H1 (cell line): ENCODE results near the gene OVCA2. TPM values are rescaled to one million over a fixed set of nuclear protein-coding genes. Genes with fewer than 3 reads are reported as not detected.
A peak's percentile ranks its signal among the peaks of the same experiment; 100 is the strongest.

Experiments used
- CTCF ChIA-PET: fragments of 300-600 bp; sonication (Branson Sonifier 250); formaldehyde crosslinking; loops from one replicate; lab custom pipeline; 2021; ENCODE audit not compliant: partially characterized antibody; lab: Charles Lee
- POLR2A ChIA-PET: fragments of 300-600 bp; sonication (Branson Sonifier 250); formaldehyde crosslinking; loops from one replicate; lab custom pipeline; 2021; ENCODE audit warnings: inconsistent platforms; ENCODE audit not compliant: partially characterized antibody; lab: Charles Lee
- DNase-seq, 2 experiments: peaks; one replicate each; pipeline versions ENCODE4 v3.0.0 to v3.0.0-alpha.2; 2010 to 2022; ENCODE audit warnings: low spot score in 2 of 2, low read depth in 1 of 2, mixed read lengths in 1 of 2
- FAIRE-seq: peaks from 2 replicates; lab custom pipeline; 2011; peaks lifted over from hg19 to GRCh38; lab: Jason Lieb, UNC
- H2AFZ ChIP-seq: 2 replicates; pipeline ENCODE4 v1.8.1; 2012; ENCODE audit warnings: low read length, inconsistent platforms
- H2AK5ac ChIP-seq: 2 replicates; pipeline ENCODE4 v1.6.1; 2013; ENCODE audit warnings: low read depth, low read length
- H2BK120ac ChIP-seq: replicated peaks from 2 replicates; pipeline ENCODE3; 2013; ENCODE audit warnings: low read depth, low read length, inconsistent platforms
- H2BK12ac ChIP-seq: 2 replicates; pipeline ENCODE4 v1.6.1; 2013; ENCODE audit warnings: low read depth, low read length
- H2BK15ac ChIP-seq: 2 replicates; pipeline ENCODE4 v1.6.1; 2013; ENCODE audit warnings: low read length
- H2BK20ac ChIP-seq: 2 replicates; pipeline ENCODE4 v1.6.1; 2013; ENCODE audit warnings: low read length
- H2BK5ac ChIP-seq: 2 replicates; pipeline ENCODE4 v1.6.1; 2013; ENCODE audit warnings: low read depth, low read length
- H3K14ac ChIP-seq: 2 replicates; pipeline ENCODE4 v1.6.1; 2013; ENCODE audit warnings: inconsistent platforms; ENCODE audit not compliant: insufficient read length
- H3K18ac ChIP-seq: 2 replicates; pipeline ENCODE4 v1.6.1; 2013; ENCODE audit warnings: low read length; ENCODE audit errors: extremely low read depth
- H3K23ac ChIP-seq: 2 replicates; pipeline ENCODE4 v1.6.1; 2013; ENCODE audit warnings: inconsistent platforms; ENCODE audit not compliant: insufficient read length
- H3K23me2 ChIP-seq: 2 replicates; pipeline ENCODE4 v1.6.1; 2013; ENCODE audit warnings: low read depth, low read length
- H3K27ac ChIP-seq: 2 replicates; pipeline ENCODE4 v1.6.1; 2011; ENCODE audit warnings: low read depth, low read length, inconsistent platforms
- H3K27me3 ChIP-seq, 4 experiments: replicated peaks in 1 of 4; 1 replicate in 1 of 4; 2 replicates in 3 of 4; pipeline versions ENCODE4 v1.6.1 to v1.8.1; 2011 to 2013; ENCODE audit warnings: low read length in 3 of 4, mild to moderate bottlenecking in 3 of 4, inconsistent platforms in 2 of 4, mixed read lengths in 2 of 4, moderate library complexity in 1 of 4; ENCODE audit not compliant: control insufficient read depth in 3 of 4, insufficient read depth in 3 of 4; ENCODE audit errors: extremely low read depth in 1 of 4
- H3K36me3 ChIP-seq, 4 experiments: 2 replicates each; pipeline versions ENCODE4 v1.6.1 to v1.8.1; 2011 to 2013; ENCODE audit warnings: mild to moderate bottlenecking in 4 of 4, low read length in 3 of 4, moderate library complexity in 2 of 4, control low read depth in 1 of 4, inconsistent platforms in 1 of 4; ENCODE audit not compliant: insufficient read depth in 4 of 4, control insufficient read depth in 2 of 4
- H3K4ac ChIP-seq: replicated peaks from 2 replicates; pipeline ENCODE3; 2013; ENCODE audit warnings: low read length, low read depth, mixed read lengths, inconsistent platforms; ENCODE audit not compliant: insufficient read length
- H3K4me1 ChIP-seq, 4 experiments: replicated peaks in 1 of 4; 1 replicate in 1 of 4; 2 replicates in 3 of 4; pipeline versions ENCODE4 v1.6.1 to v1.8.1; 2011 to 2013; ENCODE audit warnings: low read length in 3 of 4, inconsistent platforms in 2 of 4, mixed read lengths in 1 of 4; ENCODE audit not compliant: insufficient read depth in 4 of 4, control insufficient read depth in 3 of 4
- H3K4me2 ChIP-seq, 2 experiments: 2 replicates each; pipeline versions ENCODE4 v1.6.1 to v1.8.1; 2011 to 2013; ENCODE audit warnings: low read depth in 2 of 2, low read length in 2 of 2, control low read depth in 1 of 2, inconsistent platforms in 1 of 2, mild to moderate bottlenecking in 1 of 2; ENCODE audit not compliant: insufficient read depth in 1 of 2
- H3K4me3 ChIP-seq, 4 experiments: fragments of 200-600, 300-600 bp in 1 of 4; sonication (generic), shearing (Covaris generic), sonication (Bioruptor Twin) in 1 of 4; 2 replicates each; pipeline versions ENCODE4 v1.5.1 to v1.8.1; 2011 to 2016; ENCODE audit warnings: low read length in 4 of 4, low read depth in 3 of 4, control low read depth in 2 of 4, inconsistent platforms in 2 of 4, mild to moderate bottlenecking in 2 of 4, mixed read lengths in 1 of 4, moderate library complexity in 1 of 4; ENCODE audit not compliant: insufficient read depth in 2 of 4; ENCODE audit errors: extremely low read depth in 1 of 4
- H3K56ac ChIP-seq: replicated peaks from 2 replicates; pipeline ENCODE3; 2013; ENCODE audit warnings: low read depth, mild to moderate bottlenecking, mixed read lengths, low read length, inconsistent platforms; ENCODE audit not compliant: insufficient read length
- H3K79me1 ChIP-seq: 2 replicates; pipeline ENCODE4 v1.6.1; 2013; ENCODE audit warnings: low read depth, low read length, control low read depth
- H3K79me2 ChIP-seq, 2 experiments: 2 replicates each; pipeline versions ENCODE4 v1.6.1 to v1.8.1; 2012 to 2013; ENCODE audit warnings: low read length in 2 of 2, mild to moderate bottlenecking in 2 of 2, inconsistent platforms in 1 of 2; ENCODE audit not compliant: insufficient read depth in 2 of 2, control insufficient read depth in 1 of 2
- H3K9ac ChIP-seq, 4 experiments: replicated peaks in 1 of 4; 1 replicate in 1 of 4; 2 replicates in 3 of 4; pipeline versions ENCODE4 v1.6.1 to v1.8.1; 2011 to 2013; ENCODE audit warnings: low read depth in 3 of 4, low read length in 3 of 4, control low read depth in 2 of 4, mild to moderate bottlenecking in 2 of 4, moderate library complexity in 2 of 4, inconsistent platforms in 1 of 4; ENCODE audit errors: extremely low read depth in 1 of 4
- H3K9me3 ChIP-seq, 2 experiments: 2 replicates each; pipeline versions ENCODE4 v1.6.1 to v1.8.1; 2012 to 2013; ENCODE audit warnings: mild to moderate bottlenecking in 2 of 2, moderate library complexity in 2 of 2, control low read depth in 1 of 2, inconsistent platforms in 1 of 2, low read depth in 1 of 2, low read length in 1 of 2, mixed read lengths in 1 of 2; ENCODE audit not compliant: insufficient read depth in 2 of 2
- H4K20me1 ChIP-seq, 2 experiments: replicated peaks in 1 of 2; 2 replicates each; pipeline versions ENCODE3 to v1.8.1; 2011 to 2013; ENCODE audit warnings: inconsistent platforms in 2 of 2, low read length in 2 of 2, mild to moderate bottlenecking in 1 of 2; ENCODE audit not compliant: insufficient read depth in 2 of 2, control insufficient read depth in 1 of 2
- H4K5ac ChIP-seq: 2 replicates; pipeline ENCODE4 v1.6.1; 2013; ENCODE audit warnings: low read length, low read depth, mixed read lengths, inconsistent platforms; ENCODE audit not compliant: insufficient read length
- H4K8ac ChIP-seq: 2 replicates; pipeline ENCODE4 v1.8.0; 2013; ENCODE audit warnings: mild to moderate bottlenecking, moderate library complexity, low read length, inconsistent platforms; ENCODE audit not compliant: insufficient read depth; ENCODE audit errors: extremely low read depth
- H4K91ac ChIP-seq: replicated peaks from 2 replicates; pipeline ENCODE3; 2013; ENCODE audit warnings: low read length, mixed read lengths, inconsistent platforms; ENCODE audit not compliant: insufficient read length
- CBX5 ChIP-seq: fragments of 300-800, 300-1000 bp; sonication (generic); IDR thresholded peaks from 2 replicates; pipeline ENCODE4 v1.7.1; 2016; ENCODE audit warnings: antibody characterized with exemption, low read length, low read depth
- CEBPB ChIP-seq: IDR thresholded peaks from 2 replicates; pipeline ENCODE4 v1.6.1; 2012; ENCODE audit warnings: low read depth, low read length
- CTBP2 ChIP-seq: IDR thresholded peaks from 2 replicates; pipeline ENCODE4 v1.7.0; 2011; ENCODE audit warnings: borderline replicate concordance, mild to moderate bottlenecking, moderate library complexity, mixed read lengths, low read length; ENCODE audit not compliant: insufficient read depth, insufficient read length
- HDAC6 ChIP-seq: IDR thresholded peaks from one replicate; pipeline ENCODE4 v1.7.1; 2012; ENCODE audit warnings: low read depth, mild to moderate bottlenecking, inconsistent platforms, low read length, moderate library complexity
- NRF1 ChIP-seq: IDR thresholded peaks from 2 replicates; pipeline ENCODE4 v1.6.1; 2011; ENCODE audit warnings: mild to moderate bottlenecking, low read depth, low read length, improper control_type of control experiment
- POU5F1 ChIP-seq: IDR thresholded peaks from 2 replicates; pipeline ENCODE4 v1.6.1; 2011; ENCODE audit warnings: low read depth, mild to moderate bottlenecking, low read length, moderate library complexity
- RFX5 ChIP-seq: IDR thresholded peaks from 2 replicates; pipeline ENCODE4 v1.6.1; 2011; ENCODE audit warnings: low read depth, low read length, improper control_type of control experiment, borderline replicate concordance
- SIRT6 ChIP-seq: IDR thresholded peaks from one replicate; pipeline ENCODE4 v1.7.1; 2012; ENCODE audit warnings: low read length, inconsistent platforms
- SP2 ChIP-seq: IDR thresholded peaks from 2 replicates; pipeline ENCODE4 v1.6.1; 2012; ENCODE audit warnings: mild to moderate bottlenecking, low read length, inconsistent platforms
- SP4 ChIP-seq: IDR thresholded peaks from 2 replicates; pipeline ENCODE4 v1.6.1; 2012; ENCODE audit warnings: low read length, inconsistent platforms
- SRF ChIP-seq: IDR thresholded peaks from 2 replicates; pipeline ENCODE4 v1.6.1; 2011; ENCODE audit warnings: mild to moderate bottlenecking, low read depth, low read length, moderate library complexity
- YY1 ChIP-seq: IDR thresholded peaks from 2 replicates; pipeline ENCODE4 v1.6.1; 2011; ENCODE audit warnings: low read depth, mild to moderate bottlenecking, low read length
- ZNF274 ChIP-seq: IDR thresholded peaks from 2 replicates; pipeline ENCODE4 v1.7.0; 2012; ENCODE audit warnings: low read length, borderline replicate concordance; ENCODE audit errors: extremely low read depth
- WGBS, 2 experiments: shearing (Covaris generic) in 1 of 2; methylation state at CpG; one replicate each; pipeline versions ENCODE4 v1.1.6 to v1.1.7; 2013 to 2015; ENCODE audit warnings: low lambda C conversion rate in 2 of 2, mixed read lengths in 2 of 2, inconsistent platforms in 1 of 2, low coverage in 1 of 2, missing lambda C conversion rate in 1 of 2; ENCODE audit not compliant: insufficient replicate concordance in 2 of 2, insufficient coverage in 1 of 2, insufficient read length in 1 of 2; ENCODE audit errors: extremely low coverage in 1 of 2, missing lambda C conversion rate in 1 of 2; 5-methylcytosine and 5-hydroxymethylcytosine counted together
- polyA plus RNA-seq, 7 experiments: library from polyadenylated mRNA; depleted of rRNA in 3 of 7; stranded (reverse) in 5 of 7; unstranded in 2 of 7; fragments of >200 nt in 5 of 7; fragments of 200-250 nt in 2 of 7; gene quantifications; 1 replicate in 5 of 7; 2 replicates in 1 of 7; 4 replicates in 1 of 7; pipeline versions ENCODE4 v1.2.1 to v1.2.3, GENCODE V29; 2011 to 2013; ENCODE audit warnings: missing spikeins in 2 of 7, mixed read lengths in 2 of 7
- total RNA-seq: library from RNA; stranded (reverse); fragmentation: NEBNext Ultra II Directional; extraction: Animal tissue kit (Norgen Biotek cat#: 25700); gene quantifications from 2 replicates; pipeline ENCODE4 v1.2.1, GENCODE V29; 2021

The OVCA2 gene
- total and polyA plus RNA-seq, 2 of the 8 experiments (the other 6 are each of a cell fraction or from before 2014, with no cell fraction given) = 15.3 to 37.0 TPM

- Histone ChIP-seq H3K79me1 (no peaks in the 10 kb centered on the region), H2BK5ac (no peak overlapping the region), H3K23ac (no peak overlapping the region), H4K8ac (no peak overlapping the region), H3K18ac (peak overlapping the region; percentile 60), H2BK12ac (peak overlapping the region; percentile 75; the same call in 1 of the 2 replicates), H2BK120ac (no peak overlapping the region), H4K91ac (no peak overlapping the region), H3K9me3 (no peaks in the 10 kb centered on the region), H3K14ac (no peak overlapping the region), H3K27ac (no peak overlapping the region), H3K56ac (no peak overlapping the region), H3K9ac (no peak overlapping the region), H2BK20ac (no peak overlapping the region), H3K27me3 (peaks cover 8 to 28% (median 20%) of the 10 kb centered on the region in 4 experiments), H3K36me3 (no peaks in the 10 kb centered on the region), H3K79me2 (no peaks in the 10 kb centered on the region), H3K4me1 (peaks cover 0 to 21% (median 12%) of the 10 kb centered on the region in 4 experiments; a peak in 6 of 7 replicates), H2BK15ac (peak overlapping the region; percentile 46; the same call in 1 of the 2 replicates), H3K4me3 (no peak overlapping the region), H2AFZ (no peak overlapping the region), H3K23me2 (peaks cover 4% of the 10 kb centered on the region; the same call in 1 of the 2 replicates), H4K5ac (no peak overlapping the region), H2AK5ac (no peak overlapping the region), H3K4me2 (no peak overlapping the region; a peak in 1 of 4 replicates), H3K4ac (no peak overlapping the region), H4K20me1 (no peaks in the 10 kb centered on the region)
- ChIA-PET POLR2A (no interaction called here), CTCF (interaction anchor here (1.2 to 2.2 kb wide), 3 partner anchors 29 to 248 kb away, joined by 3 to 6 read pairs (median 6); partner anchors contain the start of gene RTN4RL1)
- FAIRE-seq (no peak), DNase-seq (no peak)
- WGBS, 2 experiments = 81% methylated on average over 13 of the region's 14 CpGs; no CpG with 5 or more reads in 1 of the 2 experiments
- TF ChIP-seq HDAC6 (no peak), POU5F1 (no peak), SP4 (no peak), RFX5 (no peak), CBX5 (no peak), SRF (no peak), ZNF274 (no peak), CEBPB (no peak), SIRT6 (no peak), SP2 (no peak), CTBP2 (no peak), NRF1 (no peak), YY1 (no peak)
Measured at GRCh38 chr17:1995907-1996799, 45.7 kb upstream of the OVCA2 start.
